Gastrocnemius medialis (tissue), 4 donors: ENCODE results near the gene RIGI. TPM values are rescaled to one million over a fixed set of nuclear protein-coding genes. Genes with fewer than 3 reads are reported as not detected.

Experiments used
- ATAC-seq, 2 donors: fragments of 150-250 bp; one replicate each; pipeline ENCODE4 v1.9.1; 2016
- DNase-seq, 2 donors: peaks; one replicate each; pipeline ENCODE4 v3.0.0-alpha.2; 2019
- H3K27ac ChIP-seq, 4 donors: fragments of 200-600 bp; sonication (generic); 1 replicate in 1 of 4; 2 replicates in 3 of 4; pipeline ENCODE4 v1.5.1; 2016 to 2018; ENCODE audit warnings: mild to moderate bottlenecking in 2 of 4, moderate library complexity in 1 of 4
- H3K27me3 ChIP-seq, 3 donors: fragments of 200-600 bp; sonication (generic) in 2 of 3; 1 replicate in 1 of 3; 2 replicates in 2 of 3; pipeline versions ENCODE4 v1.5.1 to v1.6.0; 2016 to 2019; ENCODE audit warnings: mild to moderate bottlenecking in 1 of 3, moderate library complexity in 1 of 3
- H3K36me3 ChIP-seq, 2 donors: fragments of 200-600 bp; sonication (generic) in 1 of 2; one replicate each; pipeline ENCODE4 v1.5.1; 2017 to 2018
- H3K4me1 ChIP-seq, 2 donors: fragments of 200-600 bp; sonication (generic) in 1 of 2; one replicate each; pipeline ENCODE4 v1.5.1; 2016 to 2017; ENCODE audit warnings: mild to moderate bottlenecking in 2 of 2
- H3K4me3 ChIP-seq, 4 donors: fragments of 200-600 bp; sonication (generic) in 3 of 4; 1 replicate in 1 of 4; 2 replicates in 3 of 4; pipeline ENCODE4 v1.5.1; 2016 to 2019; ENCODE audit warnings: mild to moderate bottlenecking in 2 of 4
- H3K9me3 ChIP-seq, 3 donors: fragments of 200-600 bp; sonication (generic) in 2 of 3; 1 replicate in 1 of 3; 2 replicates in 2 of 3; pipeline ENCODE4 v1.5.1; 2016 to 2019
- POLR2A ChIP-seq, 2 donors: fragments of 450-650 bp; IDR thresholded peaks; one replicate each; pipeline ENCODE4 v1.6.1; 2017; ENCODE audit warnings: antibody characterized with exemption in 2 of 2, mild to moderate bottlenecking in 2 of 2, moderate library complexity in 2 of 2
- in situ Hi-C, 4 donors: fragments of 200-750 bp; cut with MboI; loops; one replicate each; pipeline versions ENCODE4 v1.15.0 to v1.8.0; 2017; ENCODE audit warnings: low sequenced_read_pairs in 4 of 4
- intact Hi-C: fragments of 100-400 bp; cut with DNase I; formaldehyde crosslinking; loops from one replicate; pipeline ENCODE4 v1.15.1; 2023; ENCODE audit warnings: low total_unique reads
- total RNA-seq, 4 donors: library from RNA; depleted of rRNA; stranded (reverse); fragments of >200 nt; gene quantifications; one replicate each; pipeline versions ENCODE4 v1.1.0 to v1.2.3, GENCODE V29; 2016
- TF ChIP-seq, protein P1 (sequence below), 5 experiments: fragments of 450-650 bp in 3 of 5; fragments of 200-600 bp in 2 of 5; sonication (generic) in 2 of 5; IDR thresholded peaks in 4 of 5; conservative IDR thresholded peaks in 1 of 5; 1 replicate in 4 of 5; 2 replicates in 1 of 5; pipeline ENCODE4 v1.5.1; 2016 to 2019; ENCODE audit warnings: antibody characterized with exemption in 5 of 5, mild to moderate bottlenecking in 3 of 5, moderate library complexity in 3 of 5

The RIGI gene
- total RNA-seq, 4 donors from 2014 or later, result 1.6 to 3.3 (median 2.8) TPM

DNA sequence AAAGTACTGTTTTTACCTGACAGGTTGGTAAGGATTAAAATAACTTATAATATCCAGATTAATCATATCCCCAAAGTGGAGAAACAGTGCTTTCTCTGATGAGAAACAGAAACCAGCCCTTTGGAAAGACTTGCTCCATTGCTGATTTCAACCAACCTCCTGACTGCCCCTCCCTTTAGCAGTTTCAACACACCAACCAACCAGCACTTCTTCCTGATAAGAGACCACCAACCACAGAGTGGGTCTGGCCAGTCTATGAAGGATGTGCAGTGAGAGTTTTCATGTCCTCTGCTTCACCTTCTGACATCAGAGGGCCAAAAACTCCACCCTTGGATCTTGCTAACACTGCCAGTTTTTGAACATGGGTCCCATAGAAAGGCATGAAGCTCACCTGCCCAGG lies 28.1 kb downstream of the RIGI start:
- no peaks in the 10 kb centered on the region for H3K27me3 ChIP-seq
- no peak for DNase-seq
- intact Hi-C loops (no loop called here), in situ Hi-C loops (no loop called here)
- no peaks in the 10 kb centered on the region for H3K9me3 ChIP-seq
- no peak for TF ChIP-seq POLR2A (IDR thresholded peaks at IDR 0.05)
- TF ChIP-seq, protein P1, sequence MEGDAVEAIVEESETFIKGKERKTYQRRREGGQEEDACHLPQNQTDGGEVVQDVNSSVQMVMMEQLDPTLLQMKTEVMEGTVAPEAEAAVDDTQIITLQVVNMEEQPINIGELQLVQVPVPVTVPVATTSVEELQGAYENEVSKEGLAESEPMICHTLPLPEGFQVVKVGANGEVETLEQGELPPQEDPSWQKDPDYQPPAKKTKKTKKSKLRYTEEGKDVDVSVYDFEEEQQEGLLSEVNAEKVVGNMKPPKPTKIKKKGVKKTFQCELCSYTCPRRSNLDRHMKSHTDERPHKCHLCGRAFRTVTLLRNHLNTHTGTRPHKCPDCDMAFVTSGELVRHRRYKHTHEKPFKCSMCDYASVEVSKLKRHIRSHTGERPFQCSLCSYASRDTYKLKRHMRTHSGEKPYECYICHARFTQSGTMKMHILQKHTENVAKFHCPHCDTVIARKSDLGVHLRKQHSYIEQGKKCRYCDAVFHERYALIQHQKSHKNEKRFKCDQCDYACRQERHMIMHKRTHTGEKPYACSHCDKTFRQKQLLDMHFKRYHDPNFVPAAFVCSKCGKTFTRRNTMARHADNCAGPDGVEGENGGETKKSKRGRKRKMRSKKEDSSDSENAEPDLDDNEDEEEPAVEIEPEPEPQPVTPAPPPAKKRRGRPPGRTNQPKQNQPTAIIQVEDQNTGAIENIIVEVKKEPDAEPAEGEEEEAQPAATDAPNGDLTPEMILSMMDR (IDR thresholded peaks at IDR 0.05 in 4 of 5, conservative IDR thresholded peaks at IDR 0.05 in 1 of 5), result no peak
- no peak overlapping the region for H3K4me3 ChIP-seq
- no peak overlapping the region for H3K27ac ChIP-seq
- no peak for ATAC-seq
- peaks cover 0 to 35% of the 10 kb centered on the region in 2 donors for H3K36me3 ChIP-seq
- no peaks in the 10 kb centered on the region for H3K4me1 ChIP-seq

DNA sequence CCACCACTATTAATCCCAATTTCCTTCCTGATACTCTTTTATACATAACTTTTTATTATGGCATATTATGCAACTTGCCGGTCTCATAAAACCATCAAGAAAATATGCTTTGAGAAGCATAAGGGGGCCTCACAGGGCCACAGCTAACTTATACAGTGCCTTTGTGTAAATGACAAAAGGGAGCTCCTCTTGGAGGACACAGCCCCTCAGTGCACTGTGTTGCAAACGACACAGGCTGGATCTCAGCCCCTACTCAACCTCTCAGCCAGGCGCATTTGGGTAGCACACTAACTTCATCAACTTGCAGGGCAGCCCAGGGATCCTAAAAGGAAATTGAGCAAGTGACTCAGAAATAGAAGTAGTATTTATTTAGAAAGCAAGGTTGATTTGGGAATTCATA lies 35.4 kb downstream of the RIGI start:
- H3K36me3 ChIP-seq, result peaks cover 0 to 34% of the 10 kb centered on the region in 2 donors
- TF ChIP-seq, protein P1 (IDR thresholded peaks at IDR 0.05 in 4 of 5, conservative IDR thresholded peaks at IDR 0.05 in 1 of 5), result no peak
- TF ChIP-seq POLR2A (IDR thresholded peaks at IDR 0.05), result no peak

DNA sequence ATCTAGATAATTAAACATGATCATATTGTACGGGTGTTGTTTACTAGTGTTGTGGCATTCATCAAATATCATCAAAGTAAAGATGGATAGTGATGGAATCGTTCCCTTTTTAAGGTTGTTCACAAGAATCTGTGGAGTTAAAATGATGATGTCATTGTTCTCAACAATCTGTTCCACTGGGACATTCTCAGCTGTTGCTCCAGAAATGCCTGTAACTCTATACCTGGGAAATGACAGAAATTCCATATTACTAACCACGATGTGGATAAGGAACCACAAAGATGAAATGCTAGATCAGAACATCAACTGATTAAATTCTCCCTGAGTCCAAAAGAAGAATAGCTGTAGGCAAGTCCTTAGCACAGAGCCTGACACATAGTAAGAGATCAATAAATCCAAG lies 38.0 kb downstream of the RIGI start:
- TF ChIP-seq, protein P1 (IDR thresholded peaks at IDR 0.05 in 4 of 5, conservative IDR thresholded peaks at IDR 0.05 in 1 of 5), result no peak
- no peak for TF ChIP-seq POLR2A (IDR thresholded peaks at IDR 0.05)
- no peaks in the 10 kb centered on the region for H3K4me1 ChIP-seq
- H3K36me3 ChIP-seq, result peaks cover 0 to 55% of the 10 kb centered on the region in 2 donors
- ATAC-seq (no peak), DNase-seq (no peak)
- H3K27ac ChIP-seq, result no peak overlapping the region
- in situ Hi-C loops, result no loop called here
- no peaks in the 10 kb centered on the region for H3K27me3 ChIP-seq
- intact Hi-C loops, result no loop called here
- H3K9me3 ChIP-seq, result no peaks in the 10 kb centered on the region
- no peak overlapping the region for H3K4me3 ChIP-seq

More for the DNA sequence above, 35.4 kb downstream of the RIGI start:
- ATAC-seq (no peak), DNase-seq (no peak)
- H3K27me3 ChIP-seq, result no peaks in the 10 kb centered on the region
- no peaks in the 10 kb centered on the region for H3K9me3 ChIP-seq
- intact Hi-C loops (loop anchor here (5.0 kb wide), 1 partner anchor 38 kb away; no protein-coding TSS in a partner anchor), in situ Hi-C loops (no loop called here)
- no peak overlapping the region for H3K4me3 ChIP-seq
- no peak overlapping the region for H3K27ac ChIP-seq
- no peaks in the 10 kb centered on the region for H3K4me1 ChIP-seq

DNA sequence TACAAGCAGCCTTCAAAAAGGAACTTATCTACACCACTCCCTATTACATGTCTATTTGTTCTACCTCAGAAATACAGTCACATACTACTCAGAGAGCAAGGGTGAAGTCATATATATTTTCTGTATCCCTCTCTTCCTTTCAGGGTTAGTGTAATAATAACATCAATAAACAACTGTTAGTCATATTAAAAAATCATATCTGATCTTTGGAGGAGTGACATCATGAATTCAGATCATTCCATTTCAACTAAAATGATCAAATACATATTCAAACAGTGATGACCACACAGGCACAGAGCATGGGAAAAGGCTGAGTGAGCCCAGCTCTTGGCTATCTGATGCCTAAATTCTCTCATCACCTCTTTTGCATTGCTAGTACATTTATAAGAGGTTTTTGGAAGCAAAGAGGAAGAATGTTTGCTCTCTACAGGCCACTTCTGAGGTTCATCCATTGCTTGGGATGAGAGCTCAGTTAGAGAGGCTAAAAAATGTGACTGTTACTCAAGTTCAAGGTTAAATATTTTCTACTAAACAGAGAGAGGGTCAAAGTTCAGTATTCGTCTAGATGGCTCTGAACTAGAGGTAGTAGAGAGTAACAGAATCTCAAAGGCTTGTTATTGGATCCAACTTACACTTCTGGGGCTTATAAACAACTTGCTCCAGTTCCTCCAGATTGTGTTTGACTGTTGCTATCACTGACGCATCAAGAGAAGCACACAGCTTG lies 39.0 kb downstream of the RIGI start:
- H3K27me3 ChIP-seq, result no peaks in the 10 kb centered on the region
- H3K4me3 ChIP-seq, result no peak overlapping the region
- H3K27ac ChIP-seq, result no peak overlapping the region
- H3K4me1 ChIP-seq, result no peaks in the 10 kb centered on the region
- DNase-seq (no peak), ATAC-seq (no peak)
- intact Hi-C loops, result no loop called here
- in situ Hi-C loops, result no loop called here
- TF ChIP-seq, protein P1 (IDR thresholded peaks at IDR 0.05 in 4 of 5, conservative IDR thresholded peaks at IDR 0.05 in 1 of 5), result no peak
- TF ChIP-seq POLR2A (IDR thresholded peaks at IDR 0.05), result no peak
- peaks cover 0 to 62% of the 10 kb centered on the region in 2 donors for H3K36me3 ChIP-seq
- no peaks in the 10 kb centered on the region for H3K9me3 ChIP-seq
